ENCODE data around the gene ST8SIA5.

ST8SIA5 gene

GRCh38 chr18:46660957-46661749, 95.7 kb downstream of the ST8SIA5 start:
- no peak for TF ChIP-seq CTCF (conservative IDR thresholded peaks at IDR 0.05; ENCODE audit: low read length)
- DNase-seq (ENCODE audit: low read depth), result peak; percentile 41

GRCh38 chr18:46659484-46659883, 97.4 kb downstream of the ST8SIA5 start:
- TF ChIP-seq CTCF (conservative IDR thresholded peaks at IDR 0.05; ENCODE audit: low read length), result no peak
- no peak overlapping the region for H3K4me3 ChIP-seq (ENCODE audit: low read length)
- no peak for DNase-seq (ENCODE audit: low read depth)

More at GRCh38 chr18:46660957-46661749, 95.7 kb downstream of the ST8SIA5 start:
- no peak overlapping the region for H3K4me3 ChIP-seq (ENCODE audit: low read length)

GRCh38 chr18:46657115-46657955, 99.5 kb downstream of the ST8SIA5 start, which contains the start of gene LOXHD1:
Gene LOXHD1 (minus strand): TSS chr18:46657220. CDS start chr18:46657033, 187 bp downstream.
- no peak for DNase-seq (ENCODE audit: low read depth)
- no peak for TF ChIP-seq CTCF (conservative IDR thresholded peaks at IDR 0.05; ENCODE audit: low read length)
- H3K4me3 ChIP-seq (ENCODE audit: low read length), result no peak within 1 kb of the TSS

- DNase-seq (ENCODE audit: low read depth), result no peak
Observed at GRCh38 chr18:46656326-46657114, 100.3 kb downstream of the ST8SIA5 start.

GRCh38 chr18:46652372-46652771, 104.5 kb downstream of the ST8SIA5 start:
- TF ChIP-seq CTCF (conservative IDR thresholded peaks at IDR 0.05; ENCODE audit: low read length), result no peak
- no peak for DNase-seq (ENCODE audit: low read depth)
- H3K4me3 ChIP-seq (ENCODE audit: low read length), result no peak overlapping the region

More at GRCh38 chr18:46656326-46657114, 100.3 kb downstream of the ST8SIA5 start:
- H3K4me3 ChIP-seq (ENCODE audit: low read length), result no peak overlapping the region
- TF ChIP-seq CTCF (conservative IDR thresholded peaks at IDR 0.05; ENCODE audit: low read length), result no peak

GRCh38 chr18:46650681-46651080, 106.2 kb downstream of the ST8SIA5 start:
- no peak for TF ChIP-seq CTCF (conservative IDR thresholded peaks at IDR 0.05; ENCODE audit: low read length)

More at GRCh38 chr18:46650681-46651080, 106.2 kb downstream of the ST8SIA5 start:
- DNase-seq (ENCODE audit: low read depth), result no peak
- H3K4me3 ChIP-seq (ENCODE audit: low read length), result no peak overlapping the region
